GM12801 (cell line): ENCODE data around the gene OR1M1.

ENCODE experiments used
- CTCF ChIP-seq: IDR thresholded peaks from one replicate; pipeline ENCODE4 v1.5.1; 2011; ENCODE audit warnings: control low read depth; ENCODE audit not compliant: insufficient read length; ENCODE audit errors: extremely low read depth

OR1M1 gene

GRCh38 chr19:9046694-9047093, 40.2 kb upstream of the OR1M1 start:
- no peak for TF ChIP-seq CTCF

GRCh38 chr19:9052894-9053293, 34.0 kb upstream of the OR1M1 start:
- TF ChIP-seq CTCF = no peak

- no peak for TF ChIP-seq CTCF
Measured at GRCh38 chr19:9054207-9054606, 32.7 kb upstream of the OR1M1 start.

- no peak for TF ChIP-seq CTCF
Measured at GRCh38 chr19:9054765-9055164, 32.1 kb upstream of the OR1M1 start.

GRCh38 chr19:9057505-9058258, 29.2 kb upstream of the OR1M1 start:
- no peak for TF ChIP-seq CTCF

GRCh38 chr19:9058905-9059667, 27.8 kb upstream of the OR1M1 start:
- no peak for TF ChIP-seq CTCF

- no peak for TF ChIP-seq CTCF
Measured at GRCh38 chr19:9060564-9061340, 26.1 kb upstream of the OR1M1 start.
